GM12878 (cell line): Measurements from ENCODE around the gene GEMIN7. TPM values are rescaled to one million over a fixed set of nuclear protein-coding genes. Genes with fewer than 3 reads are reported as not detected.

Experiments used
- BCL3 ChIP-seq: IDR thresholded peaks from 2 replicates; pipeline ENCODE4 v1.6.1; 2011; ENCODE audit warnings: borderline replicate concordance, low read depth, mild to moderate bottlenecking, moderate library complexity, low read length; ENCODE audit not compliant: insufficient read depth, poor library complexity, severe bottlenecking
- E4F1 ChIP-seq: fragments of 450-650 bp; IDR thresholded peaks from 2 replicates; pipeline ENCODE4 v1.6.1; 2018; ENCODE audit warnings: borderline replicate concordance, mild to moderate bottlenecking; ENCODE audit not compliant: partially characterized antibody
- HDAC2 ChIP-seq: fragments of 200-600 bp; sonication (generic); IDR thresholded peaks from 2 replicates; pipeline ENCODE4 v1.6.1; 2017
- HDGF ChIP-seq: fragments of 450-650 bp; IDR thresholded peaks from 2 replicates; pipeline ENCODE4 v1.6.1; 2016; ENCODE audit warnings: antibody characterized with exemption
- IKZF1 ChIP-seq: fragments of 450-650 bp; conservative IDR thresholded peaks from 2 replicates; pipeline ENCODE4 v1.6.1; 2017; ENCODE audit warnings: antibody characterized with exemption, mild to moderate bottlenecking
- IKZF2 ChIP-seq, 2 experiments: fragments of 450-650 bp; IDR thresholded peaks; 2 replicates each; pipeline ENCODE4 v1.6.1; 2017; ENCODE audit warnings: mild to moderate bottlenecking in 2 of 2, moderate library complexity in 2 of 2
- KLF5 ChIP-seq: fragments of 450-650 bp; IDR thresholded peaks from 2 replicates; pipeline ENCODE4 v1.6.1; 2014; ENCODE audit warnings: mild to moderate bottlenecking; ENCODE audit not compliant: partially characterized antibody
- LARP7 ChIP-seq: fragments of 450-650 bp; IDR thresholded peaks from 2 replicates; pipeline ENCODE4 v1.6.1; 2017; ENCODE audit warnings: mild to moderate bottlenecking
- MXI1 ChIP-seq: fragments of 150-350 bp; IDR thresholded peaks from 2 replicates; pipeline ENCODE4 v1.6.1; 2011; ENCODE audit warnings: low read depth, mild to moderate bottlenecking, inconsistent platforms, low read length, improper control_type of control experiment
- NBN ChIP-seq: fragments of 450-650 bp; IDR thresholded peaks from 2 replicates; pipeline ENCODE4 v1.6.1; 2016
- NFYA ChIP-seq: IDR thresholded peaks from 2 replicates; pipeline ENCODE4 v1.6.1; 2011; ENCODE audit warnings: low read depth, mild to moderate bottlenecking, low read length, improper control_type of control experiment, borderline replicate concordance
- NR2C1 ChIP-seq: fragments of 450-650 bp; IDR thresholded peaks from 2 replicates; pipeline ENCODE4 v1.6.1; 2017; ENCODE audit warnings: antibody characterized with exemption, mild to moderate bottlenecking, moderate library complexity
- PAX5 ChIP-seq: IDR thresholded peaks from 2 replicates; pipeline ENCODE4 v1.6.1; 2011; ENCODE audit warnings: low read depth, low read length, borderline replicate concordance
- PKNOX1 ChIP-seq: fragments of 450-650 bp; IDR thresholded peaks from 2 replicates; pipeline ENCODE4 v1.6.1; 2016; ENCODE audit warnings: mild to moderate bottlenecking
- PML ChIP-seq: IDR thresholded peaks from 2 replicates; pipeline ENCODE4 v1.6.1; 2012; ENCODE audit warnings: low read length, inconsistent platforms
- POLR2AphosphoS2 ChIP-seq: IDR thresholded peaks from 2 replicates; pipeline ENCODE4 v1.6.1; 2011; ENCODE audit warnings: low read depth, mild to moderate bottlenecking, low read length, improper control_type of control experiment, moderate library complexity
- POLR2AphosphoS5 ChIP-seq: IDR thresholded peaks from 2 replicates; pipeline ENCODE4 v1.6.1; 2011; ENCODE audit warnings: mild to moderate bottlenecking, low read length, inconsistent platforms
- POU2F2 ChIP-seq: IDR thresholded peaks from 3 replicates; pipeline ENCODE4 v1.6.1; 2011; ENCODE audit warnings: low read depth, mild to moderate bottlenecking, low read length, borderline replicate concordance
- RBBP5 ChIP-seq: fragments of 200-600 bp; sonication (generic); conservative IDR thresholded peaks from 2 replicates; pipeline ENCODE4 v1.6.1; 2016
- RELA ChIP-seq: fragments of 450-650 bp; IDR thresholded peaks from 2 replicates; pipeline ENCODE4 v1.8.0; 2014; ENCODE audit warnings: borderline replicate concordance; ENCODE audit not compliant: partially characterized antibody
- SIN3A ChIP-seq: IDR thresholded peaks from 2 replicates; pipeline ENCODE4 v1.6.1; 2012; ENCODE audit warnings: low read depth, low read length, improper control_type of control experiment
- SMAD5 ChIP-seq: IDR thresholded peaks from 2 replicates; pipeline ENCODE4 v1.6.1; 2016; ENCODE audit warnings: antibody characterized with exemption, low read depth
- SPI1 ChIP-seq: IDR thresholded peaks from 2 replicates; pipeline ENCODE4 v1.6.1; 2011; ENCODE audit warnings: low read depth, mild to moderate bottlenecking, low read length, moderate library complexity, borderline replicate concordance; ENCODE audit not compliant: insufficient read depth
- SRF ChIP-seq, 2 experiments: IDR thresholded peaks; 2 replicates each; pipeline ENCODE4 v1.6.1; 2011; ENCODE audit warnings: low read depth in 2 of 2, low read length in 2 of 2, mild to moderate bottlenecking in 1 of 2, moderate library complexity in 1 of 2
- USF2 ChIP-seq: IDR thresholded peaks from 2 replicates; pipeline ENCODE4 v1.6.1; 2011; ENCODE audit warnings: low read depth, low read length, improper control_type of control experiment, borderline replicate concordance
- ZNF24 ChIP-seq: fragments of 450-650 bp; IDR thresholded peaks from 2 replicates; pipeline ENCODE4 v1.6.1; 2017; ENCODE audit warnings: antibody characterized with exemption, mild to moderate bottlenecking
- polyA plus RNA-seq, 11 experiments: library from polyadenylated mRNA; depleted of rRNA in 4 of 11; unstranded in 6 of 11; stranded (reverse) in 5 of 11; fragments of >200 nt; fragmentation: Nextera tagmentation in 4 of 11; fragmentation: Illumina TruSeq in 1 of 11; extraction: Ambion mirVana in 4 of 11; extraction: Trizol in 1 of 11; gene quantifications; 1 replicate in 1 of 11; 2 replicates in 10 of 11; pipeline versions ENCODE4 v1.2.1 to v1.2.3, GENCODE V29; 2011 to 2016; ENCODE audit warnings: inconsistent platforms in 2 of 11, missing spikeins in 2 of 11, low read depth in 1 of 11
- total RNA-seq, 4 experiments: library from RNA; depleted of rRNA in 3 of 4; stranded (reverse); fragments of >200 nt in 3 of 4; fragmentation: Illumina TruSeq in 1 of 4; extraction: Trizol in 1 of 4; gene quantifications; 2 replicates each; pipeline versions ENCODE4 v1.2.1 to v1.2.3, GENCODE V29; 2013 to 2021

GEMIN7 gene
- total and polyA plus RNA-seq, 10 of the 15 experiments (the other 5 are each of a cell fraction or from before 2014, with no cell fraction given), result 21.1 to 76.7 (median 44.9) TPM

GRCh38 chr19:45091031-45091923 is 12.2 kb downstream of the GEMIN7 start (continued):
- no peak for TF ChIP-seq E4F1
- TF ChIP-seq RBBP5, result 0 out of 2 replicates have a peak, but pooled peaks have one; percentile 37
- peak; percentile 12 for TF ChIP-seq RELA
- TF ChIP-seq SMAD5, result no peak
- TF ChIP-seq IKZF2 (IDR thresholded peaks at IDR 0.05), result 0 out of 4 replicates have a peak, but pooled peaks of 1 of the 2 experiments have one; percentile 19
- peak; percentile 67; the same call in 1 of the 2 replicates for TF ChIP-seq PAX5
- peak; percentile 96 for TF ChIP-seq BCL3
- TF ChIP-seq PKNOX1, result peak; percentile 19; the same call in 1 of the 2 replicates
- peak; percentile 96 for TF ChIP-seq POLR2AphosphoS2
- TF ChIP-seq POLR2AphosphoS5, result peak; percentile 87
- TF ChIP-seq ZNF24, result no peak
- 0 out of 2 replicates have a peak, but pooled peaks have one; percentile 5 for TF ChIP-seq HDGF
- peak; percentile 66; the same call in 1 of the 2 replicates for TF ChIP-seq LARP7
- TF ChIP-seq SIN3A, result peak; percentile 39; the same call in 1 of the 2 replicates
- TF ChIP-seq SPI1, result peak; percentile 90
- no peak for TF ChIP-seq NFYA
- TF ChIP-seq HDAC2, result no peak
- TF ChIP-seq POU2F2, result peak; percentile 77; the same call in 2 of the 3 replicates
- TF ChIP-seq IKZF1, result peak; percentile 59
- no peak for TF ChIP-seq USF2
- peak; percentile 88 for TF ChIP-seq MXI1
- TF ChIP-seq NBN, result no peak
- TF ChIP-seq PML, result peak; percentile 74
- peak; percentile 95 to 98 for TF ChIP-seq SRF (IDR thresholded peaks at IDR 0.05; ENCODE audit: low read depth in 2 of 2, low read length in 2 of 2)
- no peak for TF ChIP-seq KLF5
- TF ChIP-seq NR2C1, result peak; percentile 5; the same call in 1 of the 2 replicates
